Measurements from ENCODE around the gene LATS1.

LATS1 gene

GRCh38 chr6:149733089-149733720, 15.3 kb upstream of the LATS1 start:
- no peak for DNase-seq
- no peaks in the 10 kb centered on the region for H3K4me1 ChIP-seq
- H3K27me3 ChIP-seq = no peaks in the 10 kb centered on the region
- no peaks in the 10 kb centered on the region for H3K9me3 ChIP-seq
- no peak overlapping the region for H3K4me3 ChIP-seq (ENCODE audit: low read depth, low read length)
- TF ChIP-seq CTCF (IDR thresholded peaks at IDR 0.05; ENCODE audit: low read depth, low read length) = no peak
- peaks cover 63% of the 10 kb centered on the region for H3K36me3 ChIP-seq

GRCh38 chr6:149729824-149730223, 11.9 kb upstream of the LATS1 start:
- DNase-seq = no peak
- H3K9me3 ChIP-seq = no peaks in the 10 kb centered on the region
- TF ChIP-seq CTCF (IDR thresholded peaks at IDR 0.05; ENCODE audit: low read depth, low read length) = no peak
- H3K4me1 ChIP-seq = no peaks in the 10 kb centered on the region
- peaks cover 58% of the 10 kb centered on the region for H3K36me3 ChIP-seq
- H3K4me3 ChIP-seq (ENCODE audit: low read depth, low read length) = no peak overlapping the region
- H3K27me3 ChIP-seq = no peaks in the 10 kb centered on the region

GRCh38 chr6:149728499-149729234, 10.8 kb upstream of the LATS1 start:
- no peaks in the 10 kb centered on the region for H3K9me3 ChIP-seq
- no peak overlapping the region for H3K4me3 ChIP-seq (ENCODE audit: low read depth, low read length)
- no peak for TF ChIP-seq CTCF (IDR thresholded peaks at IDR 0.05; ENCODE audit: low read depth, low read length)
- peaks cover 55% of the 10 kb centered on the region for H3K36me3 ChIP-seq
- H3K4me1 ChIP-seq = no peaks in the 10 kb centered on the region
- DNase-seq = no peak
- no peaks in the 10 kb centered on the region for H3K27me3 ChIP-seq

GRCh38 chr6:149727793-149728498, 10.0 kb upstream of the LATS1 start:
- no peaks in the 10 kb centered on the region for H3K27me3 ChIP-seq
- H3K36me3 ChIP-seq = peaks cover 55% of the 10 kb centered on the region
- no peaks in the 10 kb centered on the region for H3K9me3 ChIP-seq
- H3K4me1 ChIP-seq = no peaks in the 10 kb centered on the region
- TF ChIP-seq CTCF (IDR thresholded peaks at IDR 0.05; ENCODE audit: low read depth, low read length) = no peak
- no peak overlapping the region for H3K4me3 ChIP-seq (ENCODE audit: low read depth, low read length)
- no peak for DNase-seq

GRCh38 chr6:149725785-149726184, 7.9 kb upstream of the LATS1 start:
- no peak for TF ChIP-seq CTCF (IDR thresholded peaks at IDR 0.05; ENCODE audit: low read depth, low read length)
- Histone ChIP-seq H3K27me3 (no peaks in the 10 kb centered on the region), H3K4me1 (no peaks in the 10 kb centered on the region), H3K4me3 (ENCODE audit: low read depth, low read length) (no peak overlapping the region), H3K9me3 (no peaks in the 10 kb centered on the region), H3K36me3 (peaks cover 47% of the 10 kb centered on the region)
- DNase-seq = no peak
